ENCODE measurements around the gene CEL. TPM values are rescaled to one million over a fixed set of nuclear protein-coding genes. Genes with fewer than 3 reads are reported as not detected.

The CEL gene
- total RNA-seq, 1 experiment from 2014 or later, result 6.6 TPM

DNA sequence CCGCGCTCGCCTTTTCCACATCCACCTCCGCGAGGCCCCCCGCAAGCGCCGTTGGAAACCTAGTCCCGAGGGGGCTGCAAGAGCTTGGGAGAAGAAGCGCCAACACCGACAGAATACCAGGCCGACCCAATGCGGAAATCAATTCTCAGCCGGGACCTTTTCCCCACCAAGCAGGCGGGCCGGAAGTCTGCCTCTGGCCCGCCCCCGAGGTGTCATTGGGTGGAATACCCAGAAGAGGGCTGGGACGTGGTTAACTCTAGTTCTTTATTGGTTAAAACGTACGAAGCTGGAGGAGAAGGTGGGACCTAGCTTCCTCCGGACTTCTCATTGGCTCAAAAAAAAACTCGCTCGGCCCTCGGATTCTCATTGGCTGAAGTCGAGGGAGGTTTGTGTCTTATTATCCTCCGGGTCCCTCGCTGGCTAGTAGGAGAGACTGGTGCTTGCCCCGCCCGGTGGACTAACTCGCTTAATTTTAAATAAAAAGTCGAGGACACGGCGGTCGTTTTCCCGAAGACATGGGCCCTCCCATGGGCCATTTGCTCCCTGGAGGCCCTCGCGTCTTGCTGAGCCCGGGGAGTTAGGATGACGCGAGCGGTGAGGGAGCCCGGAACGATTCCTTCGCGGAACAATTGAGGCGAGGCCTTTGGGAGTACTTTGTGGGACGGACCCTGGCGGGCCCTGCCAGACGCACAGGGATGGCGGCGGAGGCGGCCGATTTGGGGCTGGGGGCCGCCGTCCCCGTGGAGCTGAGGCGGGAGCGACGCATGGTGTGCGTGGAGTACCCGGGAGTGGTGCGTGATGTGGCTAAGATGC lies 31.3 kb upstream of the CEL start, which contains the start of gene GTF3C5 (continued):
- TF ChIP-seq, protein P1, sequence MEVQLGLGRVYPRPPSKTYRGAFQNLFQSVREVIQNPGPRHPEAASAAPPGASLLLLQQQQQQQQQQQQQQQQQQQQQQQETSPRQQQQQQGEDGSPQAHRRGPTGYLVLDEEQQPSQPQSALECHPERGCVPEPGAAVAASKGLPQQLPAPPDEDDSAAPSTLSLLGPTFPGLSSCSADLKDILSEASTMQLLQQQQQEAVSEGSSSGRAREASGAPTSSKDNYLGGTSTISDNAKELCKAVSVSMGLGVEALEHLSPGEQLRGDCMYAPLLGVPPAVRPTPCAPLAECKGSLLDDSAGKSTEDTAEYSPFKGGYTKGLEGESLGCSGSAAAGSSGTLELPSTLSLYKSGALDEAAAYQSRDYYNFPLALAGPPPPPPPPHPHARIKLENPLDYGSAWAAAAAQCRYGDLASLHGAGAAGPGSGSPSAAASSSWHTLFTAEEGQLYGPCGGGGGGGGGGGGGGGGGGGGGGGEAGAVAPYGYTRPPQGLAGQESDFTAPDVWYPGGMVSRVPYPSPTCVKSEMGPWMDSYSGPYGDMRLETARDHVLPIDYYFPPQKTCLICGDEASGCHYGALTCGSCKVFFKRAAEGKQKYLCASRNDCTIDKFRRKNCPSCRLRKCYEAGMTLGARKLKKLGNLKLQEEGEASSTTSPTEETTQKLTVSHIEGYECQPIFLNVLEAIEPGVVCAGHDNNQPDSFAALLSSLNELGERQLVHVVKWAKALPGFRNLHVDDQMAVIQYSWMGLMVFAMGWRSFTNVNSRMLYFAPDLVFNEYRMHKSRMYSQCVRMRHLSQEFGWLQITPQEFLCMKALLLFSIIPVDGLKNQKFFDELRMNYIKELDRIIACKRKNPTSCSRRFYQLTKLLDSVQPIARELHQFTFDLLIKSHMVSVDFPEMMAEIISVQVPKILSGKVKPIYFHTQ (CRISPR knock-in tag; IDR thresholded peaks at IDR 0.05), result no peak
- no peak for TF ChIP-seq NR2C2 (CRISPR knock-in tag; IDR thresholded peaks at IDR 0.05)
- TF ChIP-seq FOXJ3 (CRISPR knock-in tag; IDR thresholded peaks at IDR 0.05; ENCODE audit: borderline replicate concordance), result 0 out of 2 replicates have a peak, but pooled peaks have one; percentile 69
- TF ChIP-seq, protein P2, sequence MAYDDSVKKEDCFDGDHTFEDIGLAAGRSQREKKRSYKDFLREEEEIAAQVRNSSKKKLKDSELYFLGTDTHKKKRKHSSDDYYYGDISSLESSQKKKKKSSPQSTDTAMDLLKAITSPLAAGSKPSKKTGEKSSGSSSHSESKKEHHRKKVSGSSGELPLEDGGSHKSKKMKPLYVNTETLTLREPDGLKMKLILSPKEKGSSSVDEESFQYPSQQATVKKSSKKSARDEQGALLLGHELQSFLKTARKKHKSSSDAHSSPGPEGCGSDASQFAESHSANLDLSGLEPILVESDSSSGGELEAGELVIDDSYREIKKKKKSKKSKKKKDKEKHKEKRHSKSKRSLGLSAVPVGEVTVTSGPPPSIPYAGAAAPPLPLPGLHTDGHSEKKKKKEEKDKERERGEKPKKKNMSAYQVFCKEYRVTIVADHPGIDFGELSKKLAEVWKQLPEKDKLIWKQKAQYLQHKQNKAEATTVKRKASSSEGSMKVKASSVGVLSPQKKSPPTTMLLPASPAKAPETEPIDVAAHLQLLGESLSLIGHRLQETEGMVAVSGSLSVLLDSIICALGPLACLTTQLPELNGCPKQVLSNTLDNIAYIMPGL (CRISPR knock-in tag; IDR thresholded peaks at IDR 0.05), result peak; percentile 74
- peak; percentile 87; the same call in 1 of the 2 replicates for TF ChIP-seq FOXP1 (CRISPR knock-in tag; IDR thresholded peaks at IDR 0.05; ENCODE audit: borderline replicate concordance)
- TF ChIP-seq SOX15 (CRISPR knock-in tag; IDR thresholded peaks at IDR 0.05), result no peak
- TF ChIP-seq ZNF219 (CRISPR knock-in tag; IDR thresholded peaks at IDR 0.05; ENCODE audit: borderline replicate concordance), result peak; percentile 61; the same call in 1 of the 2 replicates
- TF ChIP-seq, protein P3, sequence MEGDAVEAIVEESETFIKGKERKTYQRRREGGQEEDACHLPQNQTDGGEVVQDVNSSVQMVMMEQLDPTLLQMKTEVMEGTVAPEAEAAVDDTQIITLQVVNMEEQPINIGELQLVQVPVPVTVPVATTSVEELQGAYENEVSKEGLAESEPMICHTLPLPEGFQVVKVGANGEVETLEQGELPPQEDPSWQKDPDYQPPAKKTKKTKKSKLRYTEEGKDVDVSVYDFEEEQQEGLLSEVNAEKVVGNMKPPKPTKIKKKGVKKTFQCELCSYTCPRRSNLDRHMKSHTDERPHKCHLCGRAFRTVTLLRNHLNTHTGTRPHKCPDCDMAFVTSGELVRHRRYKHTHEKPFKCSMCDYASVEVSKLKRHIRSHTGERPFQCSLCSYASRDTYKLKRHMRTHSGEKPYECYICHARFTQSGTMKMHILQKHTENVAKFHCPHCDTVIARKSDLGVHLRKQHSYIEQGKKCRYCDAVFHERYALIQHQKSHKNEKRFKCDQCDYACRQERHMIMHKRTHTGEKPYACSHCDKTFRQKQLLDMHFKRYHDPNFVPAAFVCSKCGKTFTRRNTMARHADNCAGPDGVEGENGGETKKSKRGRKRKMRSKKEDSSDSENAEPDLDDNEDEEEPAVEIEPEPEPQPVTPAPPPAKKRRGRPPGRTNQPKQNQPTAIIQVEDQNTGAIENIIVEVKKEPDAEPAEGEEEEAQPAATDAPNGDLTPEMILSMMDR (IDR thresholded peaks at IDR 0.05), result no peak
- TF ChIP-seq, protein P4, sequence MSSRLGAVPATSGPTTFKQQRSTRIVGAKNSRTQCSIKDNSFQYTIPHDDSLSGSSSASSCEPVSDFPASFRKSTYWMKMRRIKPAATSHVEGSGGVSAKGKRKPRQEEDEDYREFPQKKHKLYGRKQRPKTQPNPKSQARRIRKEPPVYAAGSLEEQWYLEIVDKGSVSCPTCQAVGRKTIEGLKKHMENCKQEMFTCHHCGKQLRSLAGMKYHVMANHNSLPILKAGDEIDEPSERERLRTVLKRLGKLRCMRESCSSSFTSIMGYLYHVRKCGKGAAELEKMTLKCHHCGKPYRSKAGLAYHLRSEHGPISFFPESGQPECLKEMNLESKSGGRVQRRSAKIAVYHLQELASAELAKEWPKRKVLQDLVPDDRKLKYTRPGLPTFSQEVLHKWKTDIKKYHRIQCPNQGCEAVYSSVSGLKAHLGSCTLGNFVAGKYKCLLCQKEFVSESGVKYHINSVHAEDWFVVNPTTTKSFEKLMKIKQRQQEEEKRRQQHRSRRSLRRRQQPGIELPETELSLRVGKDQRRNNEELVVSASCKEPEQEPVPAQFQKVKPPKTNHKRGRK (CRISPR knock-in tag; IDR thresholded peaks at IDR 0.05; ENCODE audit: borderline replicate concordance), result no peak
- TF ChIP-seq ZNF416 (CRISPR knock-in tag; IDR thresholded peaks at IDR 0.05), result no peak
- TF ChIP-seq IRF2 (CRISPR knock-in tag; IDR thresholded peaks at IDR 0.05; ENCODE audit: borderline replicate concordance, low read depth), result 0 out of 2 replicates have a peak, but pooled peaks have one; percentile 27
- TF ChIP-seq MXD4 (CRISPR knock-in tag; IDR thresholded peaks at IDR 0.05; ENCODE audit: borderline replicate concordance), result no peak
- TF ChIP-seq ZNF232 (CRISPR knock-in tag; IDR thresholded peaks at IDR 0.05), result 0 out of 2 replicates have a peak, but pooled peaks have one; percentile 56
- TF ChIP-seq SMAD4 (CRISPR knock-in tag; IDR thresholded peaks at IDR 0.05), result peak; percentile 60; the same call in 1 of the 2 replicates
- TF ChIP-seq, protein P5, sequence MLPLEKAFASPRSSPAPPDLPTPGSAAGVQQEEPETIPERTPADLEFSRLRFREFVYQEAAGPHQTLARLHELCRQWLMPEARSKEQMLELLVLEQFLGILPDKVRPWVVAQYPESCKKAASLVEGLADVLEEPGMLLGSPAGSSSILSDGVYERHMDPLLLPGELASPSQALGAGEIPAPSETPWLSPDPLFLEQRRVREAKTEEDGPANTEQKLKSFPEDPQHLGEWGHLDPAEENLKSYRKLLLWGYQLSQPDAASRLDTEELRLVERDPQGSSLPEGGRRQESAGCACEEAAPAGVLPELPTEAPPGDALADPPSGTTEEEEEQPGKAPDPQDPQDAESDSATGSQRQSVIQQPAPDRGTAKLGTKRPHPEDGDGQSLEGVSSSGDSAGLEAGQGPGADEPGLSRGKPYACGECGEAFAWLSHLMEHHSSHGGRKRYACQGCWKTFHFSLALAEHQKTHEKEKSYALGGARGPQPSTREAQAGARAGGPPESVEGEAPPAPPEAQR (CRISPR knock-in tag; IDR thresholded peaks at IDR 0.05), result no peak
- TF ChIP-seq NFYB (CRISPR knock-in tag; conservative IDR thresholded peaks at IDR 0.05; ENCODE audit: low read depth), result peak; percentile 80
- TF ChIP-seq ELF4 (CRISPR knock-in tag; IDR thresholded peaks at IDR 0.05; ENCODE audit: low read depth), result no peak
- TF ChIP-seq, protein P6, sequence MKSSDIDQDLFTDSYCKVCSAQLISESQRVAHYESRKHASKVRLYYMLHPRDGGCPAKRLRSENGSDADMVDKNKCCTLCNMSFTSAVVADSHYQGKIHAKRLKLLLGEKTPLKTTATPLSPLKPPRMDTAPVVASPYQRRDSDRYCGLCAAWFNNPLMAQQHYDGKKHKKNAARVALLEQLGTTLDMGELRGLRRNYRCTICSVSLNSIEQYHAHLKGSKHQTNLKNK (CRISPR knock-in tag; IDR thresholded peaks at IDR 0.05), result no peak
- TF ChIP-seq NFATC4 (CRISPR knock-in tag; IDR thresholded peaks at IDR 0.05), result no peak
- no peak for TF ChIP-seq ZNF263 (CRISPR knock-in tag; IDR thresholded peaks at IDR 0.05; ENCODE audit: low read depth)
- TF ChIP-seq, protein P7, sequence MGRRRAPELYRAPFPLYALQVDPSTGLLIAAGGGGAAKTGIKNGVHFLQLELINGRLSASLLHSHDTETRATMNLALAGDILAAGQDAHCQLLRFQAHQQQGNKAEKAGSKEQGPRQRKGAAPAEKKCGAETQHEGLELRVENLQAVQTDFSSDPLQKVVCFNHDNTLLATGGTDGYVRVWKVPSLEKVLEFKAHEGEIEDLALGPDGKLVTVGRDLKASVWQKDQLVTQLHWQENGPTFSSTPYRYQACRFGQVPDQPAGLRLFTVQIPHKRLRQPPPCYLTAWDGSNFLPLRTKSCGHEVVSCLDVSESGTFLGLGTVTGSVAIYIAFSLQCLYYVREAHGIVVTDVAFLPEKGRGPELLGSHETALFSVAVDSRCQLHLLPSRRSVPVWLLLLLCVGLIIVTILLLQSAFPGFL (CRISPR knock-in tag; IDR thresholded peaks at IDR 0.05; ENCODE audit: borderline replicate concordance), result 0 out of 2 replicates have a peak, but pooled peaks have one; percentile 38
- no peak for TF ChIP-seq ZNF138 (CRISPR knock-in tag; conservative IDR thresholded peaks at IDR 0.05)
- TF ChIP-seq CREM (CRISPR knock-in tag; IDR thresholded peaks at IDR 0.05), result peak; percentile 84
- TF ChIP-seq TEAD4 (CRISPR knock-in tag; IDR thresholded peaks at IDR 0.05), result no peak; the same call in 1 of the 2 replicates
- 0 out of 2 replicates have a peak, but pooled peaks have one; percentile 48 for TF ChIP-seq TCF7 (CRISPR knock-in tag; IDR thresholded peaks at IDR 0.05; ENCODE audit: low read depth)
- TF ChIP-seq, protein P8, sequence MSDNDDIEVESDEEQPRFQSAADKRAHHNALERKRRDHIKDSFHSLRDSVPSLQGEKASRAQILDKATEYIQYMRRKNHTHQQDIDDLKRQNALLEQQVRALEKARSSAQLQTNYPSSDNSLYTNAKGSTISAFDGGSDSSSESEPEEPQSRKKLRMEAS (CRISPR knock-in tag; IDR thresholded peaks at IDR 0.05), result peak; percentile 51; the same call in 1 of the 2 replicates
